OCI-LY3 (cell line): ENCODE results near the gene GRHL3.

Experiments
- H2AFZ ChIP-seq: fragments of 200-600, 300-600 bp; shearing (Covaris generic); 2 replicates; pipeline ENCODE4 v1.6.0; 2014; ENCODE audit warnings: antibody characterized with exemption, low read depth, low read length
- H3K27ac ChIP-seq: fragments of 200-600, 300-600 bp; sonication (generic); 2 replicates; pipeline ENCODE4 v1.5.1; 2014; ENCODE audit warnings: mild to moderate bottlenecking, low read length, moderate library complexity, mixed read lengths
- H3K27me3 ChIP-seq: fragments of 200-600, 300-600 bp; sonication (generic); 2 replicates; pipeline ENCODE4 v1.6.1; 2014; ENCODE audit warnings: low read depth, low read length, mixed read lengths
- H3K36me3 ChIP-seq: fragments of 200-600, 300-600 bp; sonication (generic); replicated peaks from 2 replicates; pipeline ENCODE3; 2014; ENCODE audit warnings: low read depth, low read length, mixed read lengths
- H3K4me1 ChIP-seq: fragments of 300-600, 200-600 bp; sonication (generic); 2 replicates; pipeline ENCODE4 v1.6.1; 2014; ENCODE audit warnings: low read length, mixed read lengths
- H3K4me2 ChIP-seq: fragments of 200-600, 300-600 bp; sonication (generic); 2 replicates; pipeline ENCODE4 v1.6.1; 2014; ENCODE audit warnings: low read length, mixed read lengths
- H3K4me3 ChIP-seq: fragments of 300-600, 200-600 bp; sonication (generic); 2 replicates; pipeline ENCODE4 v1.5.1; 2014; ENCODE audit warnings: antibody characterized with exemption, mild to moderate bottlenecking, low read length, moderate library complexity
- H3K79me2 ChIP-seq: fragments of 300-600, 200-600 bp; shearing (Covaris generic); 2 replicates; pipeline ENCODE4 v1.6.1; 2014; ENCODE audit warnings: mild to moderate bottlenecking, low read length, mixed read lengths
- H3K9ac ChIP-seq: fragments of 300-600, 200-600 bp; shearing (Covaris generic); 2 replicates; pipeline ENCODE4 v1.6.0; 2014; ENCODE audit warnings: mild to moderate bottlenecking, low read length, moderate library complexity
- H3K9me3 ChIP-seq: fragments of 200-600, 300-600 bp; shearing (Covaris generic); 2 replicates; pipeline ENCODE4 v1.6.1; 2014; ENCODE audit warnings: low read length, mixed read lengths; ENCODE audit not compliant: insufficient read depth
- H4K20me1 ChIP-seq: fragments of 200-600, 300-600 bp; sonication (generic); 2 replicates; pipeline ENCODE4 v1.6.1; 2016; ENCODE audit warnings: low read length, mixed read lengths; ENCODE audit not compliant: insufficient read depth
- EZH2phosphoT487 ChIP-seq: fragments of 200-600 bp; shearing (Covaris generic); IDR thresholded peaks from 2 replicates; pipeline ENCODE4 v1.6.1; 2018; ENCODE audit warnings: antibody characterized with exemption, mixed run types, low read depth
- TF ChIP-seq, protein P1 (sequence below): fragments of 200-600, 300-600 bp; sonication (generic); IDR thresholded peaks from 2 replicates; pipeline ENCODE4 v1.5.1; 2014; ENCODE audit warnings: antibody characterized with exemption, low read length, low read depth

The GRHL3 gene

DNA sequence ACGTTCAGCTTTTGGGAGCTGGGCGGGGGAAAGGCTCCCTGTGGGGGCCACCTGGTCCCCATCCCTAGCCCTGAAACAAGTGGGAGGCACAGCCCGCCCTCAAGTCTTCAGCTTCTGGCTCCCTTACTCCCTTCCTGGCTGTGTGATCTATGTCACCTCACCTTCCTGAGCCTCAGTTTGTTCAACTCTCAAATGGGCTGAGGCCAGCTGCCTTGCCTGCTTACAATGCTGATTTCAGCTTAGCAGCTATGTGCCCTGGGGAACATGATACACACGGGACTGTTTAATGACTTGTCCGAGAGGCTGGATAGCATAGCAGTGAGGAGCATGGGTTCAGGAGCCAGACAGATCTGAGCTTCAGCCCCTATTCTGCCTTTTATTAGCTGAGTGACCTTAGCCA, 19.3 kb downstream of the GRHL3 start:
- TF ChIP-seq, protein P1, sequence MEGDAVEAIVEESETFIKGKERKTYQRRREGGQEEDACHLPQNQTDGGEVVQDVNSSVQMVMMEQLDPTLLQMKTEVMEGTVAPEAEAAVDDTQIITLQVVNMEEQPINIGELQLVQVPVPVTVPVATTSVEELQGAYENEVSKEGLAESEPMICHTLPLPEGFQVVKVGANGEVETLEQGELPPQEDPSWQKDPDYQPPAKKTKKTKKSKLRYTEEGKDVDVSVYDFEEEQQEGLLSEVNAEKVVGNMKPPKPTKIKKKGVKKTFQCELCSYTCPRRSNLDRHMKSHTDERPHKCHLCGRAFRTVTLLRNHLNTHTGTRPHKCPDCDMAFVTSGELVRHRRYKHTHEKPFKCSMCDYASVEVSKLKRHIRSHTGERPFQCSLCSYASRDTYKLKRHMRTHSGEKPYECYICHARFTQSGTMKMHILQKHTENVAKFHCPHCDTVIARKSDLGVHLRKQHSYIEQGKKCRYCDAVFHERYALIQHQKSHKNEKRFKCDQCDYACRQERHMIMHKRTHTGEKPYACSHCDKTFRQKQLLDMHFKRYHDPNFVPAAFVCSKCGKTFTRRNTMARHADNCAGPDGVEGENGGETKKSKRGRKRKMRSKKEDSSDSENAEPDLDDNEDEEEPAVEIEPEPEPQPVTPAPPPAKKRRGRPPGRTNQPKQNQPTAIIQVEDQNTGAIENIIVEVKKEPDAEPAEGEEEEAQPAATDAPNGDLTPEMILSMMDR: no peak
- no peak for TF ChIP-seq EZH2phosphoT487
- H3K27me3 ChIP-seq: no peaks in the 10 kb centered on the region
- H3K9ac ChIP-seq: no peak overlapping the region
- H3K4me1 ChIP-seq: no peaks in the 10 kb centered on the region
- H3K9me3 ChIP-seq: no peaks in the 10 kb centered on the region
- no peaks in the 10 kb centered on the region for H3K36me3 ChIP-seq
- H3K4me2 ChIP-seq: no peak overlapping the region
- no peaks in the 10 kb centered on the region for H4K20me1 ChIP-seq
- no peak overlapping the region for H2AFZ ChIP-seq
- H3K79me2 ChIP-seq: no peaks in the 10 kb centered on the region
- no peak overlapping the region for H3K27ac ChIP-seq
- no peak overlapping the region for H3K4me3 ChIP-seq

DNA sequence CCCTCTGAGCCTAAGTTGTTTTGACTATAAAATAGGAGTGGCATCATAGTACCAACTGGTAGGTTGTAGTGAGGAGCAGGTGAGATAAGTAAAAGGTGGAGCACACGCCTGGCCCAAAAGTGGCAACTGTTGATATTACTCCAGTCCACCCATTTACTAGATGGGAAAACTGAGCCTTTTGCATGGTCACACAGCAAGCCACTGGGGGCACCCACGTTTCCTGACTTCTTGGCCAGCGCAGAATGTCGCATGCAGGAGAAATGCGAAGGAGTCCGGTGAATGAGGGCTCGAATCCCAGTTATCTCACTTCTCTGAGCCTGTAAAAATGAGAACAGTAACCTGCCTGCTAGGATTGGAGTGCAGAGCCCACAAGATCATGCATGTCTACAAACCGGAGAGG, 20.8 kb downstream of the GRHL3 start:
- no peaks in the 10 kb centered on the region for H3K79me2 ChIP-seq
- no peak overlapping the region for H2AFZ ChIP-seq
- TF ChIP-seq EZH2phosphoT487: no peak
- TF ChIP-seq, protein P1: no peak
- H3K4me3 ChIP-seq: no peak overlapping the region
- H3K27me3 ChIP-seq: no peaks in the 10 kb centered on the region
- no peaks in the 10 kb centered on the region for H4K20me1 ChIP-seq
- no peaks in the 10 kb centered on the region for H3K4me1 ChIP-seq
- H3K4me2 ChIP-seq: no peak overlapping the region
- no peak overlapping the region for H3K27ac ChIP-seq
- H3K9me3 ChIP-seq: no peaks in the 10 kb centered on the region
- H3K36me3 ChIP-seq: no peaks in the 10 kb centered on the region
- H3K9ac ChIP-seq: no peak overlapping the region

DNA sequence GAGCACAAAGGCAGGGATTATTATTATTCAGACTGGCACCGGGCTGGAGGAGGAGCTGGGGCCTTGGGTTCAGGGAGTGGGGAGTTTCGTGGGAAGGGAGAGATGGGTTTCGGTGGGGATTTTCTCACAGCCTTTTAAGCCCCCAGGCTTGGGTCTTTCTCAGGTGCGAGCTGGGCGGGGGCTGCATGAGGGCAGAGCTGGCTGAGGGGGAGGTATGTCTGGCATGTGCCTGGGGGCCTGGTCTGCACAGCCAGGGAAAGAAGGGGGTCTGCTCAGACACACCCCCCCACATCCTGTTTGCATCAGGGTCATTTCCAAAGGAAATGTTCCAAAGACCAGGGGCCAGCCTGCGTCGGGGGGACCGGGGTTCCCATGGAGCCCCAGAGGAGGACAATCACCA, 21.6 kb downstream of the GRHL3 start:
- H2AFZ ChIP-seq: no peak overlapping the region
- H3K9me3 ChIP-seq: no peaks in the 10 kb centered on the region
- no peaks in the 10 kb centered on the region for H3K27me3 ChIP-seq
- H3K4me1 ChIP-seq: no peaks in the 10 kb centered on the region
- H3K27ac ChIP-seq: no peak overlapping the region
- H3K36me3 ChIP-seq: no peaks in the 10 kb centered on the region
- H3K79me2 ChIP-seq: no peaks in the 10 kb centered on the region
- H3K4me3 ChIP-seq: no peak overlapping the region
- TF ChIP-seq, protein P1: no peak
- TF ChIP-seq EZH2phosphoT487: no peak
- H3K9ac ChIP-seq: no peak overlapping the region
- no peak overlapping the region for H3K4me2 ChIP-seq
- no peaks in the 10 kb centered on the region for H4K20me1 ChIP-seq

DNA sequence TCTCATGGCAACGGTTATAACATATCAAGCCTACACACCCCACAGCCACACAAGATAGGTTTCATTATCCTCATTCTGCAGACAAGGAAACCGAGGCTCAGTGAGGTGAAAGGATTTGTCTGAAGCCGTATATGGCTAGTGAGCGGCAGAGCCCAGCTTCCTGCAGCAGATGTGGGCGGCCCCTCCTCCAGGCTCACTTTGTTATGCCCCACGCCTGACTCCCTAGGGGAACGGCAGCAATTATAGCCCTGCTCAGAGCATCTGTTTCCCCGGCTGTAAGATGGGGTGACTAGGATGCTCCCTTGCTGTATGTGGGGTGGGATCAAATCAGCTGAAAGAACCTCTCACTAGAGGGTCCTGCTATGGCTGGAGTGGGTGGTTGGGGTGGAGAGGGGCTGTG, 22.1 kb downstream of the GRHL3 start:
- no peaks in the 10 kb centered on the region for H3K9me3 ChIP-seq
- H3K79me2 ChIP-seq: no peaks in the 10 kb centered on the region
- H3K4me2 ChIP-seq: no peak overlapping the region
- no peak overlapping the region for H2AFZ ChIP-seq
- no peaks in the 10 kb centered on the region for H3K36me3 ChIP-seq
- no peak overlapping the region for H3K9ac ChIP-seq
- TF ChIP-seq, protein P1: no peak
- no peak for TF ChIP-seq EZH2phosphoT487
- H3K27me3 ChIP-seq: no peaks in the 10 kb centered on the region
- H3K4me3 ChIP-seq: no peak overlapping the region
- no peaks in the 10 kb centered on the region for H3K4me1 ChIP-seq
- H4K20me1 ChIP-seq: no peaks in the 10 kb centered on the region
- H3K27ac ChIP-seq: no peak overlapping the region
